COLO829 (cell line): ENCODE data around the gene OR2AT4.
"Not testable (repeated sequence)": the region's sequence is repeated elsewhere in the genome, so short reads cannot be mapped to it uniquely, and the experiment has no call there.

Source experiments
- DNase-seq: peaks from one replicate; pipeline ENCODE4 v3.0.0; 2012; ENCODE audit warnings: low spot score

Gene OR2AT4

GRCh38 chr11:75103380-75104026 is 6.8 kb upstream of the OR2AT4 start:
- no peak for DNase-seq

GRCh38 chr11:75101424-75102128 is 4.9 kb upstream of the OR2AT4 start:
- DNase-seq, result no peak

- DNase-seq, result no peak
Measured at GRCh38 chr11:75100314-75100713, 3.6 kb upstream of the OR2AT4 start.

GRCh38 chr11:75099635-75100034 is 3.0 kb upstream of the OR2AT4 start:
- DNase-seq, result no peak

- not testable (repeated sequence) for DNase-seq
Measured at GRCh38 chr11:75098835-75099439, 2.3 kb upstream of the OR2AT4 start.

GRCh38 chr11:75098181-75098580 is 1.5 kb upstream of the OR2AT4 start:
- not testable (repeated sequence) for DNase-seq

GRCh38 chr11:75097173-75097557 is 489 bp upstream of the OR2AT4 start:
- DNase-seq, result no peak

- DNase-seq, result not testable (repeated sequence)
Measured at GRCh38 chr11:75094382-75094781, 2.3 kb downstream of the OR2AT4 start.

- no peak for DNase-seq
Measured at GRCh38 chr11:75090671-75091177, 6.0 kb downstream of the OR2AT4 start.

- DNase-seq, result no peak
Measured at GRCh38 chr11:75087319-75088305, 9.1 kb downstream of the OR2AT4 start.

- no peak for DNase-seq
Measured at GRCh38 chr11:75084883-75085282, 11.8 kb downstream of the OR2AT4 start.

GRCh38 chr11:75083217-75083605 is 13.5 kb downstream of the OR2AT4 start:
- DNase-seq, result no peak

- no peak for DNase-seq
Measured at GRCh38 chr11:75082601-75083216, 14.0 kb downstream of the OR2AT4 start.

GRCh38 chr11:75079546-75079945 is 17.1 kb downstream of the OR2AT4 start:
- no peak for DNase-seq

GRCh38 chr11:75078233-75078632 is 18.4 kb downstream of the OR2AT4 start:
- peak; percentile 14 for DNase-seq

- no peak for DNase-seq
Measured at GRCh38 chr11:75077316-75077715, 19.4 kb downstream of the OR2AT4 start.

GRCh38 chr11:75076671-75077070 is 20.0 kb downstream of the OR2AT4 start:
- DNase-seq, result no peak

- DNase-seq, result no peak
Measured at GRCh38 chr11:75073459-75074190, 23.1 kb downstream of the OR2AT4 start.

GRCh38 chr11:75072582-75072981 is 24.1 kb downstream of the OR2AT4 start:
- peak; percentile 53 for DNase-seq

- no peak for DNase-seq
Measured at GRCh38 chr11:75069473-75069872, 27.2 kb downstream of the OR2AT4 start.

GRCh38 chr11:75068993-75069392 is 27.7 kb downstream of the OR2AT4 start:
- no peak for DNase-seq
